Neural progenitor cell (in vitro differentiated cells): ENCODE results near the gene MIOX. TPM values are rescaled to one million over a fixed set of nuclear protein-coding genes. Genes with fewer than 3 reads are reported as not detected.

Source experiments
- DNase-seq: peaks from one replicate; pipeline ENCODE4 v3.0.0-alpha.2; 2016; ENCODE audit warnings: low spot score
- H2AFZ ChIP-seq: fragments of 200-600 bp; sonication (generic); replicated peaks from 2 replicates; pipeline ENCODE4 v1.6.1; 2016; ENCODE audit warnings: antibody characterized with exemption
- H3F3A ChIP-seq: fragments of 200-600 bp; sonication (generic); 2 replicates; pipeline ENCODE4 v1.6.1; 2016; ENCODE audit warnings: antibody characterized with exemption, low read depth
- H3K27ac ChIP-seq: fragments of 200-600 bp; sonication (generic); 2 replicates; pipeline ENCODE4 v1.5.1; 2016; ENCODE audit warnings: mild to moderate bottlenecking
- H3K27me3 ChIP-seq: fragments of 200-600 bp; sonication (generic); 2 replicates; pipeline ENCODE4 v1.6.1; 2016; ENCODE audit warnings: mild to moderate bottlenecking, moderate library complexity
- H3K36me3 ChIP-seq: fragments of 200-600 bp; sonication (generic); 2 replicates; pipeline ENCODE4 v1.5.1; 2016
- H3K4me1 ChIP-seq: fragments of 200-600 bp; sonication (generic); 2 replicates; pipeline ENCODE4 v1.6.1; 2016; ENCODE audit warnings: mixed run types
- H3K4me2 ChIP-seq: fragments of 200-600 bp; sonication (generic); 2 replicates; pipeline ENCODE4 v1.6.1; 2016
- H3K4me3 ChIP-seq: fragments of 200-600 bp; sonication (generic); 2 replicates; pipeline ENCODE4 v1.5.1; 2016
- H3K79me2 ChIP-seq: fragments of 200-600 bp; sonication (generic); 2 replicates; pipeline ENCODE4 v1.6.1; 2016; ENCODE audit warnings: low read depth
- H3K9ac ChIP-seq: fragments of 200-600 bp; sonication (generic); 2 replicates; pipeline ENCODE4 v1.6.1; 2016
- H3K9me3 ChIP-seq: fragments of 200-600 bp; sonication (generic); 2 replicates; pipeline ENCODE4 v1.5.1; 2016; ENCODE audit warnings: low read depth
- H4K20me1 ChIP-seq: fragments of 200-600 bp; sonication (generic); 2 replicates; pipeline ENCODE4 v1.6.1; 2016; ENCODE audit warnings: low read depth
- H3K27ac Mint-ChIP-seq: 3 replicates; pipeline ENCODE4 v1.8.0; 2021; ENCODE audit warnings: mixed read lengths
- H3K27me3 Mint-ChIP-seq: 2 replicates; pipeline ENCODE4 v1.8.0; 2022; ENCODE audit warnings: low read depth, mild to moderate bottlenecking, inconsistent platforms, moderate library complexity, mixed read lengths; ENCODE audit not compliant: insufficient read depth
- H3K36me3 Mint-ChIP-seq: 3 replicates; pipeline ENCODE4 v1.8.0; 2021; ENCODE audit warnings: mixed read lengths
- H3K4me1 Mint-ChIP-seq: 3 replicates; pipeline ENCODE4 v1.8.0; 2021; ENCODE audit warnings: mixed read lengths
- H3K4me3 Mint-ChIP-seq: 3 replicates; pipeline ENCODE4 v1.8.0; 2021; ENCODE audit warnings: mild to moderate bottlenecking, moderate library complexity, mixed read lengths
- H3K9me3 Mint-ChIP-seq: 3 replicates; pipeline ENCODE4 v1.8.0; 2020; ENCODE audit warnings: mixed read lengths
- CTCF ChIP-seq: fragments of 200-600 bp; sonication (generic); IDR thresholded peaks from 2 replicates; pipeline ENCODE4 v1.5.1; 2017; ENCODE audit warnings: antibody characterized with exemption, mild to moderate bottlenecking
- EZH2 ChIP-seq: fragments of 200-600 bp; sonication (generic); IDR thresholded peaks from 2 replicates; pipeline ENCODE4 v1.6.1; 2017; ENCODE audit warnings: antibody characterized with exemption, mild to moderate bottlenecking, moderate library complexity
- EZH2phosphoT487 ChIP-seq: fragments of 200-600 bp; sonication (generic); IDR thresholded peaks from 2 replicates; pipeline ENCODE4 v1.6.1; 2017; ENCODE audit warnings: antibody characterized with exemption
- total RNA-seq: library from RNA; depleted of rRNA; stranded (reverse); fragments of >200 nt; gene quantifications from 2 replicates; pipeline ENCODE4 v1.2.3, GENCODE V29; 2015; ENCODE audit warnings: low replicate concordance

Gene MIOX
- total RNA-seq, 1 donor from 2014 or later, result not detected

GRCh38 chr22:50507991-50508884 is 21.6 kb downstream of the MIOX start, which contains the start of gene NCAPH2:
Gene NCAPH2 (plus strand): TSS chr22:50508224. CDS start chr22:50508338, 114 bp downstream.
- Histone ChIP-seq H3K9me3 (no peaks in the 10 kb centered on the region), H3K27ac (peak within 1 kb of the TSS; percentile 61), H2AFZ (peak within 1 kb of the TSS; percentile 84), H3K79me2 (peaks cover 53% of the 10 kb centered on the region), H3F3A (peaks cover 6% of the 10 kb centered on the region), H3K4me2 (peak within 1 kb of the TSS; percentile 98), H3K36me3 (no peaks in the 10 kb centered on the region), H4K20me1 (peaks cover 31% of the 10 kb centered on the region), H3K27me3 (no peaks in the 10 kb centered on the region), H3K9ac (peak within 1 kb of the TSS; percentile 73), H3K4me3 (peak within 1 kb of the TSS; percentile 75), H3K4me1 (peaks cover 16% of the 10 kb centered on the region)
- no peak for TF ChIP-seq EZH2phosphoT487
- TF ChIP-seq CTCF, result no peak
- TF ChIP-seq EZH2, result no peak
- Mint-ChIP-seq H3K27ac (peak within 1 kb of the TSS; percentile 91), H3K4me3 (peak within 1 kb of the TSS; percentile 97), H3K4me1 (peaks cover 11% of the 10 kb centered on the region), H3K27me3 (peaks cover 3% of the 10 kb centered on the region), H3K9me3 (no peaks in the 10 kb centered on the region), H3K36me3 (peaks cover 4% of the 10 kb centered on the region)
- peak; percentile 99 for DNase-seq

GRCh38 chr22:50508897-50509296 is 22.2 kb downstream of the MIOX start:
- Histone ChIP-seq H3K4me1 (peaks cover 16% of the 10 kb centered on the region), H4K20me1 (peaks cover 37% of the 10 kb centered on the region), H3K4me3 (peak overlapping the region; percentile 75), H3F3A (peaks cover 6% of the 10 kb centered on the region), H3K4me2 (peak overlapping the region; percentile 84), H2AFZ (no peak overlapping the region), H3K36me3 (no peaks in the 10 kb centered on the region), H3K9ac (peak overlapping the region; percentile 73), H3K27ac (no peak overlapping the region), H3K27me3 (no peaks in the 10 kb centered on the region), H3K79me2 (peaks cover 60% of the 10 kb centered on the region), H3K9me3 (no peaks in the 10 kb centered on the region)
- Mint-ChIP-seq H3K27ac (peak overlapping the region; percentile 75), H3K36me3 (peaks cover 4% of the 10 kb centered on the region), H3K4me3 (peak overlapping the region; percentile 94), H3K27me3 (peaks cover 3% of the 10 kb centered on the region), H3K4me1 (peaks cover 11% of the 10 kb centered on the region), H3K9me3 (no peaks in the 10 kb centered on the region)
- DNase-seq, result no peak
- TF ChIP-seq CTCF (no peak), EZH2phosphoT487 (no peak), EZH2 (no peak)

- peaks cover 6% of the 10 kb centered on the region for H3F3A ChIP-seq
- no peaks in the 10 kb centered on the region for H3K9me3 Mint-ChIP-seq
- no peak for DNase-seq
- no peak overlapping the region for H3K27ac ChIP-seq
- H3K36me3 Mint-ChIP-seq, result peaks cover 15% of the 10 kb centered on the region
- no peaks in the 10 kb centered on the region for H3K36me3 ChIP-seq
- peaks cover 26% of the 10 kb centered on the region for H4K20me1 ChIP-seq
- no peaks in the 10 kb centered on the region for H3K27me3 ChIP-seq
- no peak overlapping the region for H2AFZ ChIP-seq
- no peak overlapping the region for H3K4me3 ChIP-seq
- peaks cover 11% of the 10 kb centered on the region for H3K4me1 Mint-ChIP-seq
- no peak overlapping the region for H3K4me3 Mint-ChIP-seq
- peaks cover 7% of the 10 kb centered on the region for H3K27me3 Mint-ChIP-seq
- H3K9me3 ChIP-seq, result no peaks in the 10 kb centered on the region
- peaks cover 9% of the 10 kb centered on the region for H3K4me1 ChIP-seq
- no peak overlapping the region for H3K9ac ChIP-seq
- no peak for TF ChIP-seq CTCF
- TF ChIP-seq EZH2, result no peak
- no peak for TF ChIP-seq EZH2phosphoT487
- H3K4me2 ChIP-seq, result no peak overlapping the region
- H3K27ac Mint-ChIP-seq, result no peak overlapping the region
- peaks cover 85% of the 10 kb centered on the region for H3K79me2 ChIP-seq
Measured at GRCh38 chr22:50513175-50513574, 26.5 kb downstream of the MIOX start.
